Ishikawa (cell line): Measurements from ENCODE around the gene TEP1.

Experiments
- CEBPB ChIP-seq: IDR thresholded peaks from 2 replicates; pipeline ENCODE4 v1.6.1; 2012
- CREB1 ChIP-seq: IDR thresholded peaks from 2 replicates; pipeline ENCODE4 v1.6.1; 2012; ENCODE audit warnings: low read depth
- EGR1 ChIP-seq: IDR thresholded peaks from 2 replicates; pipeline ENCODE4 v1.6.1; 2012
- EP300 ChIP-seq: IDR thresholded peaks from 2 replicates; pipeline ENCODE4 v1.6.1; 2012; ENCODE audit warnings: borderline replicate concordance
- FOXM1 ChIP-seq: IDR thresholded peaks from 2 replicates; pipeline ENCODE4 v1.6.1; 2012; ENCODE audit warnings: low read depth, borderline replicate concordance
- MAX ChIP-seq: IDR thresholded peaks from 2 replicates; pipeline ENCODE4 v1.6.1; 2012
- NFIC ChIP-seq: IDR thresholded peaks from 2 replicates; pipeline ENCODE4 v1.6.1; 2012
- RAD21 ChIP-seq: IDR thresholded peaks from 2 replicates; pipeline ENCODE4 v1.6.1; 2012; ENCODE audit warnings: low read depth
- REST ChIP-seq: IDR thresholded peaks from 2 replicates; pipeline ENCODE4 v1.6.1; 2012; ENCODE audit warnings: low read depth, mild to moderate bottlenecking
- TAF1 ChIP-seq: IDR thresholded peaks from 2 replicates; pipeline ENCODE4 v1.6.1; 2012; ENCODE audit warnings: low read depth, mild to moderate bottlenecking
- TCF12 ChIP-seq: IDR thresholded peaks from 2 replicates; pipeline ENCODE4 v1.6.1; 2012; ENCODE audit warnings: low read depth
- TEAD4 ChIP-seq: IDR thresholded peaks from 2 replicates; pipeline ENCODE4 v1.6.1; 2012
- USF1 ChIP-seq: IDR thresholded peaks from 2 replicates; pipeline ENCODE4 v1.6.1; 2012
- YY1 ChIP-seq: IDR thresholded peaks from 2 replicates; pipeline ENCODE4 v1.6.1; 2012; ENCODE audit warnings: low read depth
- ZBTB7A ChIP-seq: IDR thresholded peaks from 2 replicates; pipeline ENCODE4 v1.6.1; 2012; ENCODE audit warnings: low read depth

The TEP1 gene

GRCh38 chr14:20387576-20387975 lies 25.7 kb downstream of the TEP1 start:
- TF ChIP-seq MAX (no peak), EP300 (no peak), YY1 (no peak), TEAD4 (no peak), RAD21 (no peak), REST (no peak), CREB1 (no peak), TAF1 (no peak), CEBPB (no peak), USF1 (no peak), ZBTB7A (no peak)

GRCh38 chr14:20386276-20386855 lies 26.9 kb downstream of the TEP1 start:
- TF ChIP-seq EGR1, result no peak
- TF ChIP-seq ZBTB7A, result no peak
- TF ChIP-seq CEBPB, result no peak
- no peak for TF ChIP-seq RAD21
- no peak for TF ChIP-seq TCF12
- TF ChIP-seq YY1, result no peak
- TF ChIP-seq REST, result no peak
- TF ChIP-seq TAF1, result no peak
- no peak for TF ChIP-seq EP300
- TF ChIP-seq FOXM1, result no peak
- no peak for TF ChIP-seq MAX
- no peak for TF ChIP-seq NFIC
- no peak for TF ChIP-seq USF1
- no peak for TF ChIP-seq CREB1
- no peak for TF ChIP-seq TEAD4

GRCh38 chr14:20384886-20385285 lies 28.4 kb downstream of the TEP1 start:
- no peak for TF ChIP-seq TCF12
- no peak for TF ChIP-seq TAF1
- TF ChIP-seq YY1, result no peak
- TF ChIP-seq TEAD4, result no peak
- TF ChIP-seq ZBTB7A, result no peak
- no peak for TF ChIP-seq FOXM1
- TF ChIP-seq EGR1, result no peak
- no peak for TF ChIP-seq RAD21
- TF ChIP-seq CEBPB, result no peak
- TF ChIP-seq EP300, result no peak
- TF ChIP-seq USF1, result no peak
- TF ChIP-seq NFIC, result no peak
- TF ChIP-seq CREB1, result no peak
- TF ChIP-seq MAX, result no peak
- no peak for TF ChIP-seq REST

GRCh38 chr14:20384321-20384720 lies 29.0 kb downstream of the TEP1 start:
- no peak for TF ChIP-seq TEAD4
- TF ChIP-seq FOXM1, result no peak
- TF ChIP-seq ZBTB7A, result no peak
- TF ChIP-seq MAX, result no peak
- TF ChIP-seq RAD21, result no peak
- TF ChIP-seq CREB1, result no peak
- no peak for TF ChIP-seq TAF1
- TF ChIP-seq EGR1, result no peak
- TF ChIP-seq NFIC, result no peak
- no peak for TF ChIP-seq CEBPB
- no peak for TF ChIP-seq REST
- TF ChIP-seq USF1, result no peak
- TF ChIP-seq YY1, result no peak
- no peak for TF ChIP-seq TCF12
- TF ChIP-seq EP300, result no peak
